Tibial nerve (tissue), 4 donors: Measurements from ENCODE around the gene C4orf33.

Source experiments
- CTCF ChIP-seq, 5 experiments: fragments of 200-600 bp in 3 of 5; fragments of 450-650 bp in 2 of 5; sonication (generic) in 3 of 5; IDR thresholded peaks; one replicate each; pipeline ENCODE4 v1.5.1; 2016 to 2019; ENCODE audit warnings: antibody characterized with exemption in 5 of 5, mild to moderate bottlenecking in 3 of 5, moderate library complexity in 2 of 5
- EP300 ChIP-seq, 2 donors: sonication (generic); formaldehyde crosslinking; IDR thresholded peaks; one replicate each; pipeline ENCODE4 v1.6.1; 2017; ENCODE audit warnings: antibody characterized with exemption in 2 of 2, mild to moderate bottlenecking in 1 of 2
- POLR2A ChIP-seq, 2 donors: fragments of 450-650 bp; IDR thresholded peaks; one replicate each; pipeline ENCODE4 v1.6.1; 2017; ENCODE audit warnings: antibody characterized with exemption in 2 of 2, mild to moderate bottlenecking in 2 of 2, moderate library complexity in 2 of 2

DNA sequence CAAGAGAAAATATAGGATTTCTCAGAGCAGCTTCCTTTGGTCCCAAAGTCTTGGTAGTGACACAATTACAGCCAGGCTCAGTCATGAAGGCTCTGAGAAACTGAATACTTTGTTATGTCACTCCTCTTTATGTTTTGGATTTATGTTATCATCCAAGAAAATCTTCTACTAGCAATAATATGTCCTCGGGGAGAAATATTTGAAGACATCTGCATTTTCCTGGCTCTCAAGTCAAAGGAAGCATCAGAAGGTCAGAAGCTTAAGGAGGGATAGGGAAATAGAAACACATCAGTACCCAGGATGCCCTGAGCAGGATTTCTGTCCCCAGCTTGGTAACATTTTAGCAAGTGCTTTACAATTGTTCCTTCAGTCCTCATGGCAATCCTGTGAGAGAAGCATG lies 54.0 kb downstream of the C4orf33 start:
- TF ChIP-seq POLR2A (IDR thresholded peaks at IDR 0.05) = no peak
- no peak for TF ChIP-seq CTCF (IDR thresholded peaks at IDR 0.05)
- no peak for TF ChIP-seq EP300 (IDR thresholded peaks at IDR 0.05)
